GM19240 (cell line): ENCODE data around the gene SNAP29.
A peak's percentile ranks its signal among the peaks of the same experiment; 100 is the strongest.
"Not testable (repeated sequence)": the region's sequence is repeated elsewhere in the genome, so short reads cannot be mapped to it uniquely, and the experiment has no call there.

Source experiments
- DNase-seq: peaks from one replicate; pipeline ENCODE4 v3.0.0; 2011; ENCODE audit warnings: low spot score; ENCODE audit not compliant: insufficient read length

SNAP29 gene

DNA sequence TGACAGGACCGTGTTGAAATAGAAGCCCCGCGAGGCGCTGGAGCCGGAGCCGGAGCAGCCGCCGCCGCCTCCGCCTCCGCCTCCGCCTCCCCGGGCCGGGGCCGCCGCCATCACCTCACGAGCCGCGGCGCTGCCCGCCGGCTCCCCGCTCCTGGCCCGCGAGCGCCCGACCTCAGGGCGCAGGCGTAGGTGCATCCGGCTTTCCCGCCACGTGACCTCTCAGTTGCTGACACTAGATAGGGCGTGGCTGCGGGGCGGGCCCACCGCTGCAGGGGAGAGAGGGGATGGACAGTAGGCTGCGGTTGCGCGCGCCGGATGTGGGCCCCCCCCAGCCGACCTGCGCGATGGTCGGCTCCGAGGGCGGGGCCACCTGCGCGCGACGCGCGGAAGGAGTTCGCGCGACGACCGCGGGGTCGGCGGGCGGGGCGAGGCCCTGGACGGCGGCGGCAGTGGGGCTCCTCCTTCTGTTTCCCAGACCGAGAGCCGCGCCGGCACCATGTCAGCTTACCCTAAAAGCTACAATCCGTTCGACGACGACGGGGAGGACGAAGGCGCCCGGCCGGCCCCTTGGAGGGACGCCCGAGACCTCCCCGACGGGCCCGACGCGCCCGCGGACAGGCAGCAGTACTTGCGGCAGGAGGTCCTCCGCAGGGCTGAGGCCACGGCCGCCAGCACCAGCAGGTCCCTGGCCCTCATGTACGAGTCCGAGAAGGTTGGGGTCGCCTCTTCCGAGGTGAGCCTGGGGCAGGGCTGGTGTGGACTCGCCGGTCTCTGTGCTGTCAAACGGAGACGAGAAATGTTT is at the start of gene SNAP29, which contains the start of gene PI4KA:
SNAP29 (plus strand) TSS at position 393 of the 802 bp plus-strand sequence; CDS start at position 497, 104 bp downstream.
PI4KA (minus strand) TSS at position 197 of the 802 bp plus-strand sequence; CDS start at position 111, 86 bp downstream.
- peak; percentile 98 for DNase-seq

DNA sequence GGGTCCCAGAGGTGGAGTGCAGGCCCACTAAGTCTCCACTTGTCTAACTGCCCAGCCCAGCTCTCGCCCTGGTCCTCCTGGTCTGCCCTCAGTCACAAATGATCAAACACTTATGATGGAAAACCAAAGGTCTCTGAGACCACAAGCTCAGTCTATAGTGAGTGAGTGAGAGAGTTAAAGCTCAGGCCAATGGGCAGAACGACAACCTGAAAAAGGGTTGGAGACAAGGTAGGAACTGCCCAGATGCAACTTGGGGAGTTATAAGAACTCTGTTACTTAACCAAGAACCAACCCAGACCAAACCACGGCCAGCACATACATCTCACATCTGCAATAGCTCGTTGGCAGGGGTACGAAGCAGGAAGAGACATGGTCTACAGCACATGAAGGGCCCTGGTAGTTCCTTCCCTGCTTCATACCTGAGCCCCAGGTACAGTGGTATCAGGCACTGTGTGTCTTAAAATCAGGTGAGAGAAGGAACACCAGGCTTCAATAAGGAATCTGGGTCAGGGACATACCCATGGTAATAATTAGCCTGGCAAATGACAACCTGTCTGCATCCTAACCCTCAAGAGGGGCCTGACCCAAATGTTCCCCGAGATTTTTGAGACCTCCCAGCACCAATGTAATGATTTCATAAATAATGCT is 49.1 kb upstream of the SNAP29 start:
- DNase-seq = no peak

DNA sequence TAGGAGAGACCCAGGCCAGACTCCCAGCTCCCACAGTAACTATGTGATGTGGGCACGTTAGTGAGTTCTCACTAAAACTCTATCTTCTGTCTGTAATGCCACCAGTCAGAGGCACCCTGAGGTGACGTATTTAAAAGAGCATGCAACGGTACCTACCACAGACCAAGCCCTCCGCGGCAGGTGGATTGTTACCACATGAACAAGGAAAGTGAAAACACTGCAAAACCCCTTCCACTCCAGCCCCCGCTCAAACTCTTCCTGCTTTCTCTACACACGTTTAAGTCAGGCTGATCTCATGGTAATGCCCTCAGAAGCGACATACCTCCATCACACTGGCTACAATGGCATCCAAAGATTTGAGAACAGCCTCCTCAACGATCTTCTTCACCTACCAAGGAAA is 48.2 kb upstream of the SNAP29 start:
- no peak for DNase-seq

DNA sequence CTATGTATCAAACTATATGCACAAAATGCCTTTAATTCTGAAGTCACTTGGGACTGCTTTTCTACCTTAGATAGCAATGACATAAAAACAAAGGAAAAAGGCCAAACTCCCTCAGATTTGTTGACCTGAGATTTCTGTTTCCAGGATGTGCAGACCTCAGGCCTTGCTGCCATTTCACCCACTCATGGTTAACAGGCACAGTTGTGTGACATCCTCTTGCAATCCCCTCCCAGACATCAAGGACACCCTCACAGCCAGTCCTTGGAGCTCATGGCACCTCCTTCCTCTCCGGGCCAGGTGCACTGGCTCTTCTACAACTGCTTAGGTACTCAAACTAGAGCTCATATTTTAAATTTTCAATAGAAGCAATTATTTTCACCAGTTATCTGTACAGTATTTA is 47.6 kb upstream of the SNAP29 start:
- no peak for DNase-seq

DNA sequence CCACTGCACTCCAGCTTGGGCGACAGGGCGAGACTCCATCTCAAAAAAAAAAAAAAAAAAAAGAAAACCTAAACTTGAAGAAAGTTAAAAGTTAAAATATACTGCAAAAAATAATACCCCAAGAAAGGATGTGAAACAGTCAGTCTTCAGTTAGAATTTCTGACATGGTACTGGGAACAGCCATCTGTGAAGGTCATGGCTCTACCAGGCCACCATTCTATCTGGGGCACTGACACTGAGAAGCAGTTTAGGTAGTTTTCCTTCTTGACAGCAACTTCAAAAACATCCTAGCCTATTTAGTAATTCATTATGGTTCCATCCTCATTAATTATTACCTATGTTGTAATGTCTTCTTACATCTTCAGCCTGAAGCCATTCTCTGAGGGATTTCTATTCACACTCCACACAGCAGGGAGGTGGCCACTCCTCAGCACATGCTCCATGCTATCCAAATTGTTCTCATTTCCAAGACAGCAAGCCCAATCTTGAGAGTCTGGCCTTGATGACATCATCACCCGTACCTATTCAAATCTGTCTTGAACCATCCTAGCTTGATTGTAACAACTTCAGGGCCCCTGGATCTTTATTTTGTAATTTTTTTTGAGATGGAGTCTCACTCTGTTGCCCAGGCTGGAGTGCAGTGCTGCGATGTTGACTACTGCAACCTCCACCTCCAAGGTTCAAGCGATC is 46.7 kb upstream of the SNAP29 start:
- no peak for DNase-seq

DNA sequence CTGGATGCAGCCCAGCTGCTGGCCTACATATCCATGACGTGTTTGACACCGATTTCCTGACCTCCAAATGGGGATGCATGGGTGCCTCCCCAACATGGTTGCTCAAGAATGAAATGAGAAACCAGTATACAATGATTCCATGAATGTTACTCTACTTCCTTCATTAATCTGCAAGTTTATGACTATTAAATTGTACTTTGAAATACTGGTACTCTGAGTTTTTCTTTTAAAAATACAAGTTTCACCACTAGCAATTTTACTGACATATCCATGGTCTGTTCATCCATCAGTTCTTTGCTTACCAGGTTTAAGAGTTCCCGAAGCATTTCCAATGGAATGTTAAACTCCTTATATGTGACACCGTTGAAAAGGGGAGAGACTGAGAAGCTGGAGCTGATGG is 45.8 kb upstream of the SNAP29 start:
- DNase-seq = no peak

DNA sequence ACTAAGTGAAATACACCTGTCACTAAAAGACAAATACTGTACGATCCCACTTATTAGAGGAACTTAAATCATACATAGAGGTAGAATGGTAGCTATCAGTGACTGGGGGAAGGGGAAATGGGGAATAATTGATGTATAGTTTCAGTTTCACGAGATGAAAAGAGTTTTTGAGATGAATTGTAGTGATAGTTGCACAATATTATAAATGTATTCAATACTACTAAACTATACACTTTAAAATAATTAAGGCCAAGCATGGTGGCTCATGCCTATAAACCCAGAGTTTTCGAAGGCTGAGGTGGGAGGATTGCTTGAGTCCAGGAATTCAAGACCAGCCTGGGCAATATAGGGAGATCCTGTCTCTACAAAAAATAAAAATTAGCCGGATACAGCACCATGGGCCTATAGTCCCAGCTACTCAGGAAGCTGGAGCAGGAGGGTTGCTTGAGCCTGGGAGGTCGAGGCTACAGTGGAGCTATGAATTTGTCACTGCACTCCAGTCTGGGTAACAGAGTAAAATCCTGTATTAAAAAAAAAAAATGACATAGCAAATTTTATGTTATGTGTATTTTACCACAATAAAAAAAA is 44.5 kb upstream of the SNAP29 start:
- no peak for DNase-seq

DNA sequence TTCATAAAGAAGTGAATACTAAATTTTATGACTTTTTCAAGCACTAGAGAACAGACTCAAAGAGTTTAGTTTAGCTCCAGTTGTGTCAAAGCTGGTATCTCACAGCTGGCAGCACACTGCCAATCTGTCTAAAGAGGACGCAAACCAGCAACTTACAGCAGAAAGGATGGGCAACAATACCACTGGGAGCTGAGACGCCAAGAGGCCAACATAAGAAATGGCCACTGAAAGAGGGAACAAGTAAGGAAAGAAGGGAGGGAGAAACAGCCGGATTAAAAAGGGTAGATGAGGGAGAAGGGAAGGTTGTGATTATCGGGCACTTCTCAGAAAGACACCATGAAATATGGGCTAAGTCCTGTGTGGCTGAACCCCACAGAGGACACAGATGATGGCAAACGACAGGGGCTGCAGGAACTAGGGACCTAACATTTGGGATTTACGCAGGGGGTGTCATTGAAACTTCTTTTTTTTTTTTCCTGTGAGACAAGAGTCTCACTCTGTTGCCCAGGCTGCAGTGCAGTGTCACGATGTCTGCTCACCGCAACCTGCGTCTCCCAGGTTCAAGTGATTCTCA is 43.2 kb upstream of the SNAP29 start:
- no peak for DNase-seq

DNA sequence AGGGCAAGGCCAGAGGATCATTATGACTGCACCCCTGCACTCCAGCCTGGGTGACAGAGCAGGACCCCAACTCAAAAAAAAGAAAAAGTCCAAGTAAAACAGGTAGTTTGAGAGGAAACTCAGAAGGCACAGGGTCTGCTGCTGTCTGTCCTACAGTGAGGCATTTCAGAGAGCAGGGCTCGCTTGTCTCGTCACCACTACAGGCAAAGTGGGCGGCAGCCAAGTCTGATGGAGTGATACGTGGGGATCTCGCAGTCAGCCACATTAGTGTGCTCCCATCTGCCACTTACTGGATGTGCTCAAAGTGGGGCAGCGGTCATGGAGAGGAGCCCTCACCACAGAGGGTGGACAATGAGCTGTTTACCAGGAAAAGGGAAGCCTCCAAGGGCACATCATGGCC is 42.2 kb upstream of the SNAP29 start:
- no peak for DNase-seq

DNA sequence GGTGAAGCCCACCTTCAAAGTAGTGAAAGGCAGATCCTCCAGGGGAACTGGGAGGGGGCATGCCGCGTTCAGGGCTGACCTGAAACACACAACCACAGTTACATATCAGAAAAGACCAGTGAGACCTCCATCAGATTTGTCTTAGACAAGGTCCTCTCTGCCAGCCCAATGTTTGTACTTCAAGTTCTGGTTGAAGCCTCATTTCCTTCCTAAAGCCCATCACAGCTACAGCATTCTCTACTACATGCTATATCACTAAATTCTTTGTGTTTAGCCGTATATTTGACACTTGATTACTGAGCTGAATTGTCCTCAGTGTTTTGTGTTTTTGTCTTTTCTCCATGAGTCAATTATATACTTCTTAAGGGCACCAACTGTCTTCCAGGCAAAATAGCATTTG is 40.3 kb upstream of the SNAP29 start:
- DNase-seq = no peak

DNA sequence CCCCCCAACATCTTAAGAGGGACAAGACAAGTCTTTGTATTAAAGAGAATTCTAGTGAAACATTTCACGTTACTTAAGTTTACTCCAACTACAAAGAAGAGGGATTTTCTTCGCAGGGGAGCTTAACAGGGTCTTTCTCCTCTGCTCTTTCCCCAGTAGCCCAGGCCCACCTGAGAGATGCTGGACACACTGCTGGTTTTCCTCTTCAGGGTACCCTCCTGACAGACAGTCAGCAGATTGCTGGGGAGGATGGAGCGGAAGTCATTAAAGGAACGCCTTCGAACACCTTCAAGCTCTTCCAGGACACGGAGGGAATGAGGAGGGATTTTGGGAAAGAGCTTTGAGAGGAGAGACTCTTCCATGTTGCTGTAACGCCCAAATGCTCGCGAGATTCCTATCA is 39.3 kb upstream of the SNAP29 start:
- DNase-seq = no peak

DNA sequence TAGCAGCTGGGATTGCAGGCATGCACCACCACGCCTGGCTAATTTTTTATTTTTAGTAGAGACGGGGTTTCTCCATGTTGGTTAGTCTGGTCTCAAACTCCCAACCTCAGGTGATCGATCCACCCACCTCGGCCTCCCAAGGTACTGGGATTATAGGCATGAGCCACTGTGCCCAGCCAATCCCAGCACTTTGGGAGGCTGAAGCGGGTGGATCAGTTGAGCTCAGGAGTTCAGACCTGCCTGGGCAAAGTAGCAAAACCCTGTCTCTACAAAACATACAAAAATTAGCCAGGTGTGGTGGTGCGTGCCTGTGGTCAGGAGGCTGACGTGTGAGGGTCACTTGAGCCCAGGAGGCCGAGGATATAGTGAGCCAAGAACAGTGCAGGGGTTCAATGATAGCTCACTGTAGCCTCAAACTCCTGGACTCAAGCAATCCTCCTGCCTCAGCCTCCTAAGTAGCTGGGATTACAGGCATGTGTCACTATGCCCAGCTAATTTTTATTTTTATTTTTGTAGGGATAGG is 37.0 kb upstream of the SNAP29 start:
- not testable (repeated sequence) for DNase-seq

DNA sequence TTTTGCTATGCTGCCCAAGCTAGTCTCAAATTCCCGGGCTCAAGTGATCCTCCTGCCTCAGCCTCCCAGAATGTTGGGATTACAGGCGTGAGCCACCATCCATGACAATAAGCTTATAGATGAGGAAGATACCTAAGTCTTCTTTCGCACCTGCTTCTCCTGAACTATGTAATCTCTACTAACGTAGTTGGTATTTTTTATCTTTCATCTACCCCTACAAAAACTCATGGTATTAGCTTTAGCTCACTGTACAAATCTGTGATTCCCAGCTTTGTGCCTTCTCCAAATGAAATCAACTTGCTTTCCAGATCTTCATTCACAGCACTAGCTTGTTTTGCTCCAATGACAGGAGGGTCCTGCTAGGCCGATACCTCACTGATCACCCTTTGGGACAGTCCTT is 36.6 kb upstream of the SNAP29 start:
- no peak for DNase-seq

DNA sequence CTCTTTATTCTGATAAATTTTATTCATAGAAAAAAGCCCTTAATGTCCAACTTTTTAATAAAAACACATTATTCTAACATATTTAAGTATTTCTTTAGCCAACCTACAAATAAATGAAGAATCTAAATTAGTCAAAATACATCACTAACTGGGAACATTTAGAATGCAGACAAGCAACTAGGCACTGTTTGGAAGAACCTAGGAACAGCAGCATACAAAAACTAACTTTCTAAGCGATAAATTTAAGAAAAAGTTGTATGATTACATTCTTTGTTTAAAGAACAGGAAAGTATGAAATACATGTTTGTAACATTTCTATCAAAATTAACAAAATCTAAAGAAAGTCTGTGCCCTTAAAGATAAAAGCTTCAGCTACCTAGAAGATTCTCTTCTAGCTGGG is 35.5 kb upstream of the SNAP29 start:
- DNase-seq = no peak

DNA sequence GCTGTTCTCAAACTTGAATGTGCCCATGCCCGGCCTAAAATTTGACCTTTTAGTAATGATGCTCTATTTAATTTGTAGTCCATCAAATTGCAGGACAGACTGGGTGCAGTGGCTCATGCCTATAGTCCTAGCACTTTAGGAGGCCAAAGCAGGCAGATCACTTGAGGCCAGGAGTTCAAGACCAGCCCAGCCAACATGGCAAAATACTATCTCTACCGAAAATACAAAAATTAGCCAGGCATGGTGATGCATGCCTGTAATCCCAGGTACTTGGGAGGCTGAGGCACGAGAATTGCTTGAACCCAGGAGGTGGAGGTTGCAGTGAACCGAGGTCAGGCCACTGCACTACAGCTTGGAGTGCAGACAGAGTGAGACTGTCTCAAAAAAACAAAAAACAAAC is 33.6 kb upstream of the SNAP29 start:
- not testable (repeated sequence) for DNase-seq

DNA sequence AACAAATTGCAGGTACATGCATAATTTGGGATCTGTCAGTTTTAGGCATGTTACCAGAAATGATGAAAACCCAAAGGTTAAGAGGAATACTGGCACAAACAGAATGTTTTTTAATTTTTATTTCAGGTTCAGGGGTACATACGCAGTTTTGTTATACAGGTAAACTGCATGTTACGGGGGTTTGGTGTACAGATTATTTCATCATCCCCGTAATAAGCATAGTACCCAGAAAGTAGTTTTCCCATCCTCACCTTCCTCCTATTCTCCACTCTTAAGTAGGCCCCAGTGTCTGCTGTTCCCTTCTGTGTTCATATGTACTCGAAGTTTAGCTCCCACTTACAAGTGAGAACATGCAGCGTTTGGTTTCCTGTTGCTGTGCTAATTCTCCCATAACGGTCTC is 33.2 kb upstream of the SNAP29 start:
- no peak for DNase-seq

DNA sequence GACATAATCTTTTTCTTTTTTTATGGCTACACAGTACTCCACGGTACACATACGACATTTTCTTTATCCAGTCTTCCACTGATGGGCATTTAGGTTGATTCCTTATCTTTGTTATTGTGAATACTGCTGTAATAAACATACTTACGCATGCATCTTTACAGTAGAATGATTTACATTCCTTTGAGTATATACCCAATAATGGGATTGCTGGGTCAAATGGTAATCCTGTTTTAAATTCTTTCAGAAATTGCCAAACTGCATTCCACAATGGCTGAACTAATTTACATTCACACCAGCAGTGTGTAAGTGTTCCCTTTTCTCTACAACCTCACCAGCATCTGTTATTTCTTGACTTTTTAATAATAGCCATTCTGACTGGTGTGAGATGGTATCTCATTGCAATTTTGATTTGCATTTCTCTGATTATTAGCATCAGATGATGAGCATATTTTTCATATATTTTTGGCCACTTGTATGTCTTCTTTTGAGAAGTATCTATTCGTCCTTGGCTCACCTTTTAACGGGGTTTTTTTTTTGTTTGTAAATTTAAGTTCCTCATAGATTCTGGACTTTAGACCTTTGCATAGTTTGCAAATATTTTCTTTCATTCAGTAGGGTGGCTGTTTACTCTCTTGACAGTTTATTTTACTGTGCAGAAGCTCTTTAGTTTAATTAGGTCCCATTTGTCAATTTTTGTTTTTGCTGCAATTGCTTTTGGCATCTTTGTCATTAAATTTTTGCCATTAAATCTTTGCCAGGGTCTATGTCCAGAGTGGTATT is 32.2 kb upstream of the SNAP29 start:
- not testable (repeated sequence) for DNase-seq

DNA sequence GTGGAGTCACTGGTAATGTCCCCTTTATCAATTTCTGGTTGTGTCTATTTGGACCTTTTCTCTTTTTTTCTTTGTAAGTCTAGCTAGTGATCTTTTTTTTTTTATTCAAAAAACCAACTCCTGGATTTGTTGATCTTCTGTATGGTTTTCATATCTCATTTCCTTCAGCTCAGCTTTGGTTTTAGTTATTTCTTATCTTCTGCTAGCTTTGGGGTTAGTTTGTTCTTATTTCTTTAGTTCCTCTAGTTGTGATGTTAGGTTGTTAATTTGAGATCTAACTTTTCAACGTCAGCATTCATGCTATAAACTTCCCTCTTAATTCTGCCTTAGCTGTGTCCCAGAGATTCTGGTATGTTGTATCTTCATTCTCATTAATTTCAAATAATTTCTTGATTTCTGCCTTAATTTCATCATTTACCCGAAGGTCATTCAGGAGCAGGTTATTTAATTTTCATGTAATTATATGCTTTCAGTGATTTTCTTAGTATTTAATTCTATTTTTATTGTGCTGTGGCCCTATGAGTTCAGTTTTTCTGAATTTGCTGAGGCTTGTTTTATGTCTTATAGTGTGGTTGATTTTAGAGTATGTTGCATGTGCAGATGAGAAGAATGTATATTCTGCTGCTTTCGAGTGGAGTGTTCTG is 29.2 kb upstream of the SNAP29 start:
- DNase-seq = no peak

DNA sequence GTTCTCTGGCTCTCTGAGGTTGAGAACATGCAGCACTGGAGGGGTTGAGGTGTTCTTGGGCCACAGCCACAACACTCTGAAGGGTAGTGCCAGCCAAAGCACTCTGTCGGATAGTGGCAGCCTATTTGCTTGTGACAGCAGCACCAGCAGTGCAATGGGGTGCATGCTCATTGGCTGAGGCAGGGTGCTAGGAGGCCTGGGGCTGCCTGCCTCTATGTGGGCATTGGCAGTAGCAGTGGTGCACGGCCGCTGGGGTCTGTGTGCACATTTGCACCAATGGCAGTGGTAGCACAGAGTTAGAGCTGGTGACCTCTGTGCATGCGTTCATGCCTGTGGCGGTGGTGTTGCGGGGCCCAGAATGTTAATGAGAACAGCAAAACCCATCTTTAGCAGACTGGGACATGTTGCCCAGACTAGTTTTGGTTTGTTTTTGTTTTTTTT is 25.6 kb upstream of the SNAP29 start:
- DNase-seq = no peak

DNA sequence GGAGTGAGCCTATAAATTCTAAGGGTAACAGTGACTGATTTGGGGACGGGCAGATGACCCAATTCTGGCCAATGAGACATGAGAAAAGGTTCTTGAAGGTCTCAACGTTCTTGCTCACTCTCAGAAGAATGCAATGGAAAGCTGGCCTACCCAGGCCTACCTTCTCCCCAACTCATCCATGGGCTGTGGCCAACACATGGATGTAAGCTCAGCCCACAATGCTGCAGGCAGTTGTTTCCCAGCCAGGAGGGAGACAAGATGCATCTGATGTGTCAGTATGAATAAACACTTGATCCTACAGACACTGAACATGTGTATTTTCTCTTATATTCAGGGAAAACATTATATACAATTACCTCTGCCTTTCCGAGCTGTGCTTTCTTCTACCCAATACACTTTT is 24.6 kb upstream of the SNAP29 start:
- no peak for DNase-seq
